GM23338 (cell line): ENCODE data around the gene DOP1B. TPM values are rescaled to one million over a fixed set of nuclear protein-coding genes. Genes with fewer than 3 reads are reported as not detected.

Experiments
- EZH2phosphoT487 ChIP-seq: fragments of 200-600 bp; sonication (generic); IDR thresholded peaks from one replicate; pipeline ENCODE4 v1.8.1; 2018; ENCODE audit warnings: antibody characterized with exemption; ENCODE audit not compliant: unreplicated experiment
- POLR2AphosphoS5 ChIP-seq: IDR thresholded peaks from 2 replicates; pipeline ENCODE4 v1.6.1; 2016; ENCODE audit warnings: antibody characterized with exemption, low read depth
- STAT1 ChIP-seq: IDR thresholded peaks from one replicate; pipeline ENCODE4 v1.6.1; 2016; ENCODE audit warnings: antibody characterized with exemption; ENCODE audit not compliant: unreplicated experiment
- ZNF114 ChIP-seq: fragments of 250-450 bp; sonication (Bioruptor Pico); IDR thresholded peaks from 2 replicates; pipeline ENCODE4 v1.5.0; 2020; ENCODE audit warnings: mild to moderate bottlenecking, moderate library complexity
- ZNF331 ChIP-seq: fragments of 250-450 bp; sonication (Bioruptor Pico); IDR thresholded peaks from 2 replicates; pipeline ENCODE4 v1.5.0; 2020; ENCODE audit warnings: low read depth, mild to moderate bottlenecking, moderate library complexity
- polyA plus RNA-seq: library from polyadenylated mRNA; unstranded; fragments of >200 nt; fragmentation: Nextera tagmentation; extraction: Ambion mirVana; gene quantifications from 2 replicates; pipeline ENCODE4 v1.2.1, GENCODE V29; 2016
- total RNA-seq: library from RNA; depleted of rRNA; stranded (reverse); fragments of >200 nt; shearing (Covaris generic); gene quantifications from 2 replicates; pipeline ENCODE4 v1.2.3, GENCODE V29; 2014
- TF ChIP-seq, protein P1 (sequence below): fragments of 250-450 bp; sonication (Bioruptor Pico); IDR thresholded peaks from 2 replicates; pipeline ENCODE4 v1.5.0; 2020; ENCODE audit warnings: mild to moderate bottlenecking, moderate library complexity
- TF ChIP-seq, protein P2 (sequence below): IDR thresholded peaks from one replicate; pipeline ENCODE4 v1.6.1; 2018; ENCODE audit warnings: antibody characterized with exemption; ENCODE audit not compliant: unreplicated experiment
- TF ChIP-seq, protein P3 (sequence below): IDR thresholded peaks from 2 replicates; pipeline ENCODE4 v1.6.1; 2016; ENCODE audit warnings: antibody characterized with exemption

DOP1B gene
- total and polyA plus RNA-seq, 2 experiments from 2014 or later: 4.9 to 18.0 TPM

DNA sequence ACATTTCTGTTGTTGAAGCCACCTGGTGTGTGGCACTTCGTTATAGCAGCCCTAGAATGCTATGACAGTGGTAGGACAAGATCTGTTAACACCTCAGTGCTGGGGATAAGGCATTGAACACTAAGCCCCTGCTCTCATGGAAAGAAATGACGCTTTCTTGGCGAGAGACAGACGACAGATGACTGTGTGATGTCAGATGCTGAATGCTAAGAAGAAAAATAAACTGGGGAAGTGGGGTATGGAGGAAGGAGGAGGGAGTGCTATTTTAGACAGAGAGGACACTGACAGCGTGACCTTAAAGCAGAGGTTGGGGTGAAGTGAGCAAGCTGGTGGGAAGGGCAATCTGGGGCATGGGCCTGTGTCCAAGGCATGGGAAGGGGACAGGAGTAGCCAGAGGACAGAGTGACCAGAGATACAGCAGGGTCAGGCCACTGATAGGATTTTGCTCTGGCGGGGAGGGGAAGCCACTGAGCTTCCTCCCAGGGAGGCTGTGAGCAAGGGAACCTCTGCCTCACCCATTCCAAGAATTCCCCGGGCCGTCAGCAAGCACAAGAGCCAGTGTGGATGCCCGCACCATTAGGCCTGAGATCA, 15.2 kb downstream of the DOP1B start (continued):
- TF ChIP-seq, protein P1, sequence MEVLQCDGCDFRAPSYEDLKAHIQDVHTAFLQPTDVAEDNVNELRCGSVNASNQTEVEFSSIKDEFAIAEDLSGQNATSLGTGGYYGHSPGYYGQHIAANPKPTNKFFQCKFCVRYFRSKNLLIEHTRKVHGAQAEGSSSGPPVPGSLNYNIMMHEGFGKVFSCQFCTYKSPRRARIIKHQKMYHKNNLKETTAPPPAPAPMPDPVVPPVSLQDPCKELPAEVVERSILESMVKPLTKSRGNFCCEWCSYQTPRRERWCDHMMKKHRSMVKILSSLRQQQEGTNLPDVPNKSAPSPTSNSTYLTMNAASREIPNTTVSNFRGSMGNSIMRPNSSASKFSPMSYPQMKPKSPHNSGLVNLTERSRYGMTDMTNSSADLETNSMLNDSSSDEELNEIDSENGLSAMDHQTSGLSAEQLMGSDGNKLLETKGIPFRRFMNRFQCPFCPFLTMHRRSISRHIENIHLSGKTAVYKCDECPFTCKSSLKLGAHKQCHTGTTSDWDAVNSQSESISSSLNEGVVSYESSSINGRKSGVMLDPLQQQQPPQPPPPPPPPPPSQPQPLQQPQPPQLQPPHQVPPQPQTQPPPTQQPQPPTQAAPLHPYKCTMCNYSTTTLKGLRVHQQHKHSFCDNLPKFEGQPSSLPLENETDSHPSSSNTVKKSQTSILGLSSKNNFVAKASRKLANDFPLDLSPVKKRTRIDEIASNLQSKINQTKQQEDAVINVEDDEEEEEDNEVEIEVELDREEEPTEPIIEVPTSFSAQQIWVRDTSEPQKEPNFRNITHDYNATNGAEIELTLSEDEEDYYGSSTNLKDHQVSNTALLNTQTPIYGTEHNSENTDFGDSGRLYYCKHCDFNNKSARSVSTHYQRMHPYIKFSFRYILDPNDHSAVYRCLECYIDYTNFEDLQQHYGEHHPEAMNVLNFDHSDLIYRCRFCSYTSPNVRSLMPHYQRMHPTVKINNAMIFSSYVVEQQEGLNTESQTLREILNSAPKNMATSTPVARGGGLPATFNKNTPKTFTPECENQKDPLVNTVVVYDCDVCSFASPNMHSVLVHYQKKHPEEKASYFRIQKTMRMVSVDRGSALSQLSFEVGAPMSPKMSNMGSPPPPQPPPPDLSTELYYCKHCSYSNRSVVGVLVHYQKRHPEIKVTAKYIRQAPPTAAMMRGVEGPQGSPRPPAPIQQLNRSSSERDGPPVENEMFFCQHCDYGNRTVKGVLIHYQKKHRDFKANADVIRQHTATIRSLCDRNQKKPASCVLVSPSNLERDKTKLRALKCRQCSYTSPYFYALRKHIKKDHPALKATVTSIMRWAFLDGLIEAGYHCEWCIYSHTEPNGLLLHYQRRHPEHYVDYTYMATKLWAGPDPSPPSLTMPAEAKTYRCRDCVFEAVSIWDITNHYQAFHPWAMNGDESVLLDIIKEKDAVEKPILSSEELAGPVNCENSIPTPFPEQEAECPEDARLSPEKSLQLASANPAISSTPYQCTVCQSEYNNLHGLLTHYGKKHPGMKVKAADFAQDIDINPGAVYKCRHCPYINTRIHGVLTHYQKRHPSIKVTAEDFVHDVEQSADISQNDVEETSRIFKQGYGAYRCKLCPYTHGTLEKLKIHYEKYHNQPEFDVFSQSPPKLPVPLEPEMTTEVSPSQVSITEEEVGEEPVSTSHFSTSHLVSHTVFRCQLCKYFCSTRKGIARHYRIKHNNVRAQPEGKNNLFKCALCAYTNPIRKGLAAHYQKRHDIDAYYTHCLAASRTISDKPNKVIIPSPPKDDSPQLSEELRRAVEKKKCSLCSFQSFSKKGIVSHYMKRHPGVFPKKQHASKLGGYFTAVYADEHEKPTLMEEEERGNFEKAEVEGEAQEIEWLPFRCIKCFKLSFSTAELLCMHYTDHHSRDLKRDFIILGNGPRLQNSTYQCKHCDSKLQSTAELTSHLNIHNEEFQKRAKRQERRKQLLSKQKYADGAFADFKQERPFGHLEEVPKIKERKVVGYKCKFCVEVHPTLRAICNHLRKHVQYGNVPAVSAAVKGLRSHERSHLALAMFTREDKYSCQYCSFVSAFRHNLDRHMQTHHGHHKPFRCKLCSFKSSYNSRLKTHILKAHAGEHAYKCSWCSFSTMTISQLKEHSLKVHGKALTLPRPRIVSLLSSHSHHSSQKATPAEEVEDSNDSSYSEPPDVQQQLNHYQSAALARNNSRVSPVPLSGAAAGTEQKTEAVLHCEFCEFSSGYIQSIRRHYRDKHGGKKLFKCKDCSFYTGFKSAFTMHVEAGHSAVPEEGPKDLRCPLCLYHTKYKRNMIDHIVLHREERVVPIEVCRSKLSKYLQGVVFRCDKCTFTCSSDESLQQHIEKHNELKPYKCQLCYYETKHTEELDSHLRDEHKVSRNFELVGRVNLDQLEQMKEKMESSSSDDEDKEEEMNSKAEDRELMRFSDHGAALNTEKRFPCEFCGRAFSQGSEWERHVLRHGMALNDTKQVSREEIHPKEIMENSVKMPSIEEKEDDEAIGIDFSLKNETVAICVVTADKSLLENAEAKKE (CRISPR knock-in tag): no peak
- TF ChIP-seq ZNF331: no peak
- TF ChIP-seq, protein P2, sequence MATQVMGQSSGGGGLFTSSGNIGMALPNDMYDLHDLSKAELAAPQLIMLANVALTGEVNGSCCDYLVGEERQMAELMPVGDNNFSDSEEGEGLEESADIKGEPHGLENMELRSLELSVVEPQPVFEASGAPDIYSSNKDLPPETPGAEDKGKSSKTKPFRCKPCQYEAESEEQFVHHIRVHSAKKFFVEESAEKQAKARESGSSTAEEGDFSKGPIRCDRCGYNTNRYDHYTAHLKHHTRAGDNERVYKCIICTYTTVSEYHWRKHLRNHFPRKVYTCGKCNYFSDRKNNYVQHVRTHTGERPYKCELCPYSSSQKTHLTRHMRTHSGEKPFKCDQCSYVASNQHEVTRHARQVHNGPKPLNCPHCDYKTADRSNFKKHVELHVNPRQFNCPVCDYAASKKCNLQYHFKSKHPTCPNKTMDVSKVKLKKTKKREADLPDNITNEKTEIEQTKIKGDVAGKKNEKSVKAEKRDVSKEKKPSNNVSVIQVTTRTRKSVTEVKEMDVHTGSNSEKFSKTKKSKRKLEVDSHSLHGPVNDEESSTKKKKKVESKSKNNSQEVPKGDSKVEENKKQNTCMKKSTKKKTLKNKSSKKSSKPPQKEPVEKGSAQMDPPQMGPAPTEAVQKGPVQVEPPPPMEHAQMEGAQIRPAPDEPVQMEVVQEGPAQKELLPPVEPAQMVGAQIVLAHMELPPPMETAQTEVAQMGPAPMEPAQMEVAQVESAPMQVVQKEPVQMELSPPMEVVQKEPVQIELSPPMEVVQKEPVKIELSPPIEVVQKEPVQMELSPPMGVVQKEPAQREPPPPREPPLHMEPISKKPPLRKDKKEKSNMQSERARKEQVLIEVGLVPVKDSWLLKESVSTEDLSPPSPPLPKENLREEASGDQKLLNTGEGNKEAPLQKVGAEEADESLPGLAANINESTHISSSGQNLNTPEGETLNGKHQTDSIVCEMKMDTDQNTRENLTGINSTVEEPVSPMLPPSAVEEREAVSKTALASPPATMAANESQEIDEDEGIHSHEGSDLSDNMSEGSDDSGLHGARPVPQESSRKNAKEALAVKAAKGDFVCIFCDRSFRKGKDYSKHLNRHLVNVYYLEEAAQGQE: no peak
- TF ChIP-seq, protein P3, sequence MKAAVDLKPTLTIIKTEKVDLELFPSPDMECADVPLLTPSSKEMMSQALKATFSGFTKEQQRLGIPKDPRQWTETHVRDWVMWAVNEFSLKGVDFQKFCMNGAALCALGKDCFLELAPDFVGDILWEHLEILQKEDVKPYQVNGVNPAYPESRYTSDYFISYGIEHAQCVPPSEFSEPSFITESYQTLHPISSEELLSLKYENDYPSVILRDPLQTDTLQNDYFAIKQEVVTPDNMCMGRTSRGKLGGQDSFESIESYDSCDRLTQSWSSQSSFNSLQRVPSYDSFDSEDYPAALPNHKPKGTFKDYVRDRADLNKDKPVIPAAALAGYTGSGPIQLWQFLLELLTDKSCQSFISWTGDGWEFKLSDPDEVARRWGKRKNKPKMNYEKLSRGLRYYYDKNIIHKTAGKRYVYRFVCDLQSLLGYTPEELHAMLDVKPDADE: no peak
- no peak for TF ChIP-seq POLR2AphosphoS5
- no peak for TF ChIP-seq ZNF114 (CRISPR knock-in tag)
- no peak for TF ChIP-seq STAT1
- no peak for TF ChIP-seq EZH2phosphoT487
